ENCODE measurements around the gene NIPAL1. TPM values are rescaled to one million over a fixed set of nuclear protein-coding genes. Genes with fewer than 3 reads are reported as not detected.

Gene NIPAL1
- total RNA-seq, result 1 to 10 TPM in 1 of 2 donors, under 1 TPM in 1; 0.68 to 2.4 TPM

- Histone ChIP-seq H3K4me1 (ENCODE audit: control insufficient read depth in 1 of 2, low read depth in 2 of 2) (peaks cover 4% of the 10 kb centered on the region in 2 donors), H3K27me3 (replicated peaks; ENCODE audit: insufficient read depth) (no peaks in the 10 kb centered on the region), H3K9me3 (no peaks in the 10 kb centered on the region), H3K36me3 (no peaks in the 10 kb centered on the region), H3K4me3 (peak within 1 kb of the TSS; percentile 86), H3K27ac (no peak within 1 kb of the TSS)
- TF ChIP-seq CTCF (IDR thresholded peaks at IDR 0.05), result peak; percentile 18
- DNase-seq (ENCODE audit: low spot score), result peak; percentile 10
- ATAC-seq (ENCODE audit: insufficient number of reproducible peaks, low FRiP score, low read depth), result no peak
Measured at GRCh38 chr4:48016141-48017107, at the start of gene NIPAL1, which contains the start of gene CNGA1. Gene NIPAL1, plus strand, starts transcription at chr4:48016772. Its CDS starts 68 bp downstream, at chr4:48016840. Gene CNGA1, minus strand, starts transcription at chr4:48016681. Its CDS starts 63,992 bp downstream, at chr4:47952689.

GRCh38 chr4:47968847-47969246 is 47.7 kb upstream of the NIPAL1 start:
- no peak for ATAC-seq (ENCODE audit: insufficient number of reproducible peaks, low FRiP score, low read depth)
- H3K36me3 ChIP-seq, result no peaks in the 10 kb centered on the region
- H3K27me3 ChIP-seq (replicated peaks; ENCODE audit: insufficient read depth), result no peaks in the 10 kb centered on the region
- H3K9me3 ChIP-seq, result no peaks in the 10 kb centered on the region
- no peak for TF ChIP-seq CTCF (IDR thresholded peaks at IDR 0.05)
- no peaks in the 10 kb centered on the region for H3K4me1 ChIP-seq (ENCODE audit: control insufficient read depth in 1 of 2, low read depth in 2 of 2)
- no peak for DNase-seq (ENCODE audit: low spot score)
- no peak overlapping the region for H3K4me3 ChIP-seq
- no peak overlapping the region for H3K27ac ChIP-seq

GRCh38 chr4:47972181-47972580 is 44.4 kb upstream of the NIPAL1 start:
- no peak for ATAC-seq (ENCODE audit: insufficient number of reproducible peaks, low FRiP score, low read depth)
- H3K27ac ChIP-seq, result no peak overlapping the region

GRCh38 chr4:47972721-47973120 is 43.9 kb upstream of the NIPAL1 start:
- Histone ChIP-seq H3K4me1 (ENCODE audit: control insufficient read depth in 1 of 2, low read depth in 2 of 2) (no peaks in the 10 kb centered on the region), H3K4me3 (no peak overlapping the region), H3K27ac (no peak overlapping the region), H3K36me3 (no peaks in the 10 kb centered on the region), H3K9me3 (no peaks in the 10 kb centered on the region), H3K27me3 (replicated peaks; ENCODE audit: insufficient read depth) (no peaks in the 10 kb centered on the region)
- DNase-seq (ENCODE audit: low spot score) (no peak), ATAC-seq (ENCODE audit: insufficient number of reproducible peaks, low FRiP score, low read depth) (no peak)
- no peak for TF ChIP-seq CTCF (IDR thresholded peaks at IDR 0.05)

More at GRCh38 chr4:47972181-47972580, 44.4 kb upstream of the NIPAL1 start:
- DNase-seq (ENCODE audit: low spot score), result no peak
- H3K4me1 ChIP-seq (ENCODE audit: control insufficient read depth in 1 of 2, low read depth in 2 of 2), result no peaks in the 10 kb centered on the region
- no peaks in the 10 kb centered on the region for H3K36me3 ChIP-seq
- no peak for TF ChIP-seq CTCF (IDR thresholded peaks at IDR 0.05)
- H3K9me3 ChIP-seq, result no peaks in the 10 kb centered on the region
- no peaks in the 10 kb centered on the region for H3K27me3 ChIP-seq (replicated peaks; ENCODE audit: insufficient read depth)
- no peak overlapping the region for H3K4me3 ChIP-seq

- DNase-seq (ENCODE audit: low spot score), result no peak
- Histone ChIP-seq H3K27ac (no peak overlapping the region), H3K4me3 (no peak overlapping the region), H3K9me3 (no peaks in the 10 kb centered on the region), H3K36me3 (no peaks in the 10 kb centered on the region), H3K27me3 (replicated peaks; ENCODE audit: insufficient read depth) (no peaks in the 10 kb centered on the region), H3K4me1 (ENCODE audit: control insufficient read depth in 1 of 2, low read depth in 2 of 2) (no peaks in the 10 kb centered on the region)
- ATAC-seq (ENCODE audit: insufficient number of reproducible peaks, low FRiP score, low read depth), result no peak
- TF ChIP-seq CTCF (IDR thresholded peaks at IDR 0.05), result no peak
Measured at GRCh38 chr4:47974566-47974965, 42.0 kb upstream of the NIPAL1 start.
